GM04504 (cell line): ENCODE measurements around the gene MTFR1L.

Experiments used
- DNase-seq: peaks from one replicate; pipeline ENCODE4 v3.0.0-alpha.2; 2012; ENCODE audit warnings: low read depth

The MTFR1L gene

DNA sequence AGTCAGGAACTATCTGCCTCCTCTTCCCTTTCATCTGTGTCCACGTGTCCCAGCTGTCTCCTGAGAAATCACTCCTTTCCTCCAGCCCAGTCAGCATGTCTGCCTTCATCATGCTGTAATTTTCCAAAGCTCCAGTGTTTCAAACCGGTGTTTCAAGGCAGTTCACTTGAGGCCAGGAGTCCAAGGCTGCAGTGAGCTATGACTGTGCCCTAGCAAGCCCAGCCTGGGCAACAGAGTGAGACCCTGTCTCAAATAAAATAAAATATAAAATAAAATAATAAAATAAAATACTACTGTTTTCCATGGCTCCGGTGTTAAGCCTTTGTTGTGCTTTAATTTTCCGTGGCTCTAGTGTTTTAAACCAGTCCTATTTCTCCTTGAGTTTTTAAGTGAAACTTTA lies 27.6 kb upstream of the MTFR1L start:
- DNase-seq, result no peak

DNA sequence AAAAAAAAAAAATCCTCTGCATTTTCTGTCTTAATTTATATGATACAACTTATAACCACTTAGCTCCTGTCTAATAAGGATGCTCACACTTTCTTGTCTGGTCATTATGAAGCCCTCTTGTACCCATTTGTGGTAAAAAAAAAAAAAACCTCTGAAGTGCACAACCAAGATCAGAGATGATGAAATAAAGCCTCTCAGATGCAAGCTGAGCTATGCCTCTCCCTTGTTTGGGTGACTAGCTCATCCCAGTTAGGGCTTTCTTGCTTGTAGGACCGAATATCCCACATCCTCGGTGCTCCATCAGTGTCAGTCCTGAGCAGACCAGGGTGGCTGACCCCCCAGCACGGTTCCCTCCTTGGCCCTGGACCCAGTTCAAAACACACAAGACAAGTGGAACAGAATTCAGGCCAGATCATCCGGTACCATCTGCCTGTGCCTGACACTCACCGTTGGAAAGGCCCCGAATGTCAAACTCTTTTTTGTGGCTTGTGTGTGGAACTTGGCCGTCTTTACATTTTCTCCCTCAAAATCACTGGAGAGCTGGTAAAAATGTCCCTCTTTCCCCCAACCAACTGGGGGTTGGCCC lies 26.1 kb upstream of the MTFR1L start:
- DNase-seq, result no peak

DNA sequence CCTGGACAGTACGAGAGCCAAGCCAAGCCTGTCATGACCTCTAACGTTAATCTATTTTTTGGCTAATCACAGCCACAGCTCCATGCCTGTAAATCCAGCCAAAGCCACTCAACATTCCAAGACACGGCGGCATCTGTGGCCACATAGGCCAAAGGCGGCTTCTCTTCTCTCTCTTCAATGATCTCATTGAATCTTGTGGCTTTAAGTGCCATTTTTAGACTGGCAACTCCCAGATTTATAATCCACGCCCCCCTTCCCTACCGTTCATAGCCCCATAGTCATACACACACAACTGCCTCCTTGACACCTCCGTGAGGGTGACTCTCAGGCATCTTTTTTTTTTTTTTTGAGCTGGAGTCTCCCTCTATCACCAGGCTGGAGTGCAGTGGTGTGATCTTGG lies 25.4 kb upstream of the MTFR1L start:
- DNase-seq, result no peak

DNA sequence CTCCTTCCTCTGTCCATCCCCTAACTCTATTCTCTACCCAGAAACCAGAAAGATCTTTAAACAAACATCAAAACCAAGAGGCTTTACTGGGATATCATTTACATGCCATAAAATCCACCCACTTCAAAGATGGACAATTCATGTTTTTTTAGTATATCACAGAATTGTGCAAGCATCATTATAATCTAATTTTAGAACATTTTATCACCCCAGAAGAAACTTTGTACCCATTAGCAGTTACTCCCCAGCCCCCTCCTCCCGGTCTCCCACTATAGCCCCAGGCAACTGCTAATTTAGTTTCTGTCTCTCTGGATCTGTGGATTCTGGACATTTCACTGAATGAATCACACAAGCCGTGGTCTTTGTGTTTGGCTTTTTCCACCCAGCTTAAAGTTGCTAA lies 24.5 kb upstream of the MTFR1L start:
- DNase-seq, result no peak

DNA sequence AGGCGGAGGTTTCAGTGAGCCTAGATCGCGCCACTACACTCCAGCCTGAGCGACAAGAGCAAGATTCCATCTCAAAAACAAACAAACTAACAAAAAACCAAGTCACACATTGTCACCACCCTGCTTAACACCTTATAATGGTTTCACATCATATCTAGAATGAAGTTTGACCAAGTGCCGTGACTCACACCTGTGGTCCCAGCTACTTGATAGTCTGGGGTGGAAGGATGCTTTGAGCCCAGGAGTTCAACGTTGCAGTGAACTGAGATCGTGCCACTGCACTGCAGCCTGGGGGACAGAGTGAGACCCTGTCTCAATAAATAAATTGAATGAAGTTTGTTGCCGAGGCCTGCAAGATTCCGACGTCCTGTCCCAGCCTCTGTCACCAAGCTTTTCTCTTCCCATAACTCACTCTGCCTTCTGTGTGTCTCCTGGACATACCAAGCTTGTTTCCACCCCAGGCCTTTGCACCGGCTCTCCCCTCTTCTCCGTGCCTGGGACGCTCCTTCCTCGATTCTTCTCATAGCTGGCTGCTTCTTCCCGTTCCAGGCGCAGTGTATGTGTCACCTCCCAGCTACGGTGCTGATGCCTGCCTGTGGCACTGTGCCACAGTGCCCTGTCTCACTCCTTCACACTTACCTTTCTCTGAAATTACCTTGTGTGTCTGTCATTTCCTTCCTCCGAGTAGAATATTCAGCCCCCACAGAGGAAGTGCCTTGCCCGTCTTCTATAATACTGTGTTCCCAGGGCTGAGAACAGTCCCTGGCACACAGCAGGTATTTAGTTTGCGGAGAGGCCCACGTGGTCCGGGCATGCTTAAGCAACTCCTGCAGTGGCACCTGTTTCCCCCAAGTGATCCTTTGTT lies 23.6 kb upstream of the MTFR1L start:
- DNase-seq, result no peak

DNA sequence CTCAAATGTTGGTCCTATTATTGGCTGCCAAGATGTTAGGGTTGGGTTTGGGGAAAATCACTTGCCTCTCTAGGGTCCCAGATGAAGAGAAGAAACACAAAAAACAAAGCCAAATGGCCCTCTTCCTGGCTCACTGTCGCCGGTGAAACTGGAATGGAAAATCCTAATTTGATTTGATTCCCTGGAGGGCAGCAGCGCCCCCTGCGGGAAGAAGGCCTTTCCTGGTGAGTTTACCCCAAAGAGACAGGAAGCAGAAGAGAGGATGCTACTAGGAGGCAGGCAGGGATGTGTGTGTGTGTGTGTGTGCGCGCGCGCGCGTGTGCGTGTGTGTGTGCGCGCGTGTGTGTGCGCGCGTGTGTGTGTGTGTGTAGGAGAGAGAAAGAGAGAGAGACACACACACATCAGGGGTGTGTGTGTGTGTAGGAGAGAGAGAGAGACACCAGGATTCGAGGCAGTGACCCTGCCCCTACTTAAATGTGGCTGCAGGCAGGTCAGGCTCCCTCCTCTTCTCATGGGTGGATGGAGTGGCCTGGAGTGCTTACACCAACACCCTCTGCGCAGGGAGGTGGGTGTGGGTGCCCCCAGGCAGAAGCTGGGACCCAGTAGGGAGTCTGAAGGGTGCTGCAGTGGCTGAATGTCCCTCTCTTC lies 22.8 kb upstream of the MTFR1L start:
- peak; percentile 47 for DNase-seq

DNA sequence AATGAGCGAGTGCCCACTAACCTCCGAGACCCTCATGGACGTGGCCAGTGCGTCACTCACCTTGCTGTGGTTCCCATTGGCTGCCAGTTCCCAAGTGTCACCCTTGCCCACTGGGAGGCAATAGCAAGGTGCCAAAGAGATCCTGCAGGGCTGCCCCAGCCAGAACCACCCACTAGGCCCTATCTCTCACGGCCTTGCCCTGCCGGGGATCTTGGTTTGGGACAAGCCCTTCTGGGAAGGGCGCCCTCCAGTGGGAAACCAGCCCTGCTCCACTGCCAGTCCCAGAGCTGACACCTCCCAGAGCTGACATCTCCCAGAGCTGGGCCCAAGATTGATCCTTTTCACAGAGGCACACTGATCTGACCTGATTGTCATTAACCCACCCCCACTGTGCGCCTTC lies 21.8 kb upstream of the MTFR1L start:
- DNase-seq, result no peak

DNA sequence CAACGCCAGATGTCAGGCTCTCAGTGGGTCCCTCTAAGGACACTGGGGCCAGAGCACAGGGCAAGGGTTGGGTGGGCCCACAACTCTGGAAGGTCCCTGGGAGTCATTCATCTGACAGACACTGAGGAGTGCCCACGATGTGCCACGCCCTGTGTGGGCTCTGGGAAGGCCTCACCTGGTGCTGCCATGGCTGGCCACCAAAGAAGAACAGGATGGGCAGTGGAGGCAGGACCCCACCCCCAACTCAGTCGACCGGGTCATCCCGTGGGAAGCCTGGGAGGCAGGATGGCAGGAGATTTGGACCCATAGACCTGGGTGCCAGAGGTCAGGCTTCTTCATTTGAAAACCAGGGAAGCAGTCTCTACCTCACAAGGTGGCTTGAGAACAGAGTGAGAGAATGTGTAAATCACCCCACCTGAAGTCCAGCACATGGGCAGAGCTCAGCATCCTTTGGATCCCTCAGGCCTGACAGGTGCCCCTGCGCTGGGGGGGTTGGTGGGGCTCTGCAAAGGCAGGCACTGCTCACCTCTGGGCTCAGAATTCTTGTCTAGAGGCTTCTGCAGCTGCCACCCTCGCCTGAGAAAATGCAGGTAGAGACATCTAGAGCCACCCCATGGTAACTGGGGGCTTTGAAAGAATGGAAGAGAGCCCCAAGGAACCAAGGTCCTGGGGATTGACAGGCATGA lies 20.9 kb upstream of the MTFR1L start:
- DNase-seq, result no peak

DNA sequence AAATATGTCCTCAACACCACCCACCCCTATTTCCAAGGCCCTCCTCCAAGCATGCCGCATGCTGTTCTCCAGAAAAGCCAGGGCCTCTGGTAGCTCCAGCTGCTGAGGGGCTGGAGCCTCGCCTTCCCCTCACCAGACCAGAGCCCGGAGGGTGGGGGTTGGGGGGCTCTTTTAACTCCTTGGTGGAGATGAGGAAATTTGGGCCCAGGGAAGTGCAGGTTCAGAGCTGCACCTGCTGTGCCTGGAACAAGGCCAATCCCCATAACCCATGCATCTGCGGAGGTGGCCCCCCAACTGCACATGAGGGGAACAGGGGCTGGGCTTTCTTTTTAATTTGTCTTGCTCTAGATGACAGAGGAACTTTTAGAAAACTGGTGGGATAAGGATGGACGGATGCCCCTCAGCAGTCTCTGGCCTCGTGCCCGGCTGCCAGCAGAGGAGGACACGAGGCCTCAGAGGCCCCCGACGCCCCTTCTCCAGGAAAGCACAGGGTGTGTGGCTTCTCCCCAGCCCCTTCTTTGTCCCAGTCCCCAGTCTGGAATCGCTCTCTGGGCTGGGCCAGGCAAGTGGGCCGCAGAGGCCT lies 20.3 kb upstream of the MTFR1L start:
- DNase-seq, result no peak

DNA sequence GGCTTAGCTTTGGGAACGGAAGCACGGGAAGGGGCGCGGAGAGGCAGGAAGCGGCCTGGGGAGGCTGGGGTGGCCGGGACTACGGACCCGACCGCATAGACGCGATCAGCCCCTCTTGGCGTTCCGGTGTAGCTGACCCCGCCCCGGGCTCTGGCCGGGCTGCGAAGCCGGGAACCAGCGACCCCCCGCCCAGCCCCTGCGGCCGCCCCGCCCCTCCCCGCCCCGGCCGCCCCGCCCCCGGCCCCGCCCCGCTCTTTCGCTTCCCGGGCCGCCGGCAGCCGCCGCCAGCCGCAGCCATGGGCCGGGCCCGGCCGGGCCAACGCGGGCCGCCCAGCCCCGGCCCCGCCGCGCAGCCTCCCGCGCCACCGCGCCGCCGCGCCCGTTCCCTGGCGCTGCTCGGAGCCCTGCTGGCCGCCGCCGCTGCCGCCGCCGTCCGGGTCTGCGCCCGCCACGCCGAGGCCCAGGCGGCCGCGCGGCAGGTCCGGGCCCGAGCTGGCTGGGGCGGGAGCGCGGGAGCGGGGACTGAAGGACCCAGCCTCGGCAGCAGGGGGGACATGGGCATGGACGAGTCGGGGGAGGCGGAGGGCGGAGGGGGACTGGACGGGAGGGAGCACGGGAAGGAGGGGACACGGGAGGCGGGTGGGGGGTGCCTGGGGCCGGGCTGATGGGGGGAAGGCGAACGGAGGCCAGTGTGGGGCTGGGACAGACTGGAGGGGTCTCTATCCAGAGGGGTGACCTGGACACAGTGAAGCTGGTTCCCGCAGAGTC lies 19.6 kb upstream of the MTFR1L start, which contains the start of gene SELENON:
SELENON (plus strand) TSS at position 259 of the 768 bp plus-strand sequence; CDS start at position 297, 38 bp downstream.
- no peak for DNase-seq

DNA sequence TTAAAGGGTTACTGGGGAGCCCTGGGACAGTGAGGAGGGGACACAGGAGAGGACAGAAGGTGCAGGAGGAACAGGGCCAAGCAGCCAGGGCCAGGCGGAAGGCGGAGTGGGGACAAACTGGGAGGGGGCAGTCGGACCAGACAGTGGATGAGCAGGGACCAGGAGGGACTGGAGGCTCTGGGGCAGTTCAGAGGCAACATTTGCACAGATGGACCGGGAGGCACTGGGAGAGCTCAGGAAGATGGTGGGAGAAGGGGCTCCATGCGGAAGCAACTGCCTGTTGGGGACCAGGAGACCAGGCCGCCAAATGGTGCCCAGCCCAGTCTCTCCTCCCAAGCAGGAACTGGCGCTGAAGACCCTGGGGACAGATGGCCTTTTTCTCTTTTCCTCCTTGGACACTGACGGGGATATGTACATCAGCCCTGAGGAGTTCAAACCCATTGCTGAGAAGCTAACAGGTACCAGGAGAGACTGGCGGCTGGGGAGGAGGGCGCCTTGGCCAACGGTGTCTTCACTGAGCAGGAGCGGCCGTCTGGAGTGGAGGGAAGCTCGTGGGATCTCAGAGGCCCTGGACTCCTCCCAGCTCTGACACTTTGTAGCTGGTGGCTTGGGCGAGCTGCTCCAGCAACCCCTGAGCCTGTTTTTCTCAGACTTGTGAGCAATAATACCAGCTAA lies 18.9 kb upstream of the MTFR1L start:
- DNase-seq, result no peak

DNA sequence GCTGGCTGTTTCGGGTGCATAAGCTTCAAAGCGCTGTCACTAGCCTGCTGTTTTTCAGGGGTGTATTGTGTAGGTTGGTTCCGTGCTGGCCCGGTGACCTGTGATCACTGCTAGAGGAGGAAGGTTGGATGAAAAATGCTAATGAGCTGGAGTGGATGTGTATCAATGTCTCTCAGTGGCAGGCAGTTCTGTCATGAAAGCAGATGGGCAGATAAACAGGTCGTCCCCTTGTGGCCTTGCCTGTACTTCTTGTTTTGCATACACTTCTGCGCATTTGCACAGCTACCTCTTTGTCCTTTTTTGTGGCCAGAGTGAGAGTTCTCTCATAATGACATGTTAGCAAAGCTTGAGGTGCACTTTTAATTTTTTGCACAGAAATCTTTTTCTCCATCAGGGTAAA lies 16.8 kb upstream of the MTFR1L start:
- no peak for DNase-seq

DNA sequence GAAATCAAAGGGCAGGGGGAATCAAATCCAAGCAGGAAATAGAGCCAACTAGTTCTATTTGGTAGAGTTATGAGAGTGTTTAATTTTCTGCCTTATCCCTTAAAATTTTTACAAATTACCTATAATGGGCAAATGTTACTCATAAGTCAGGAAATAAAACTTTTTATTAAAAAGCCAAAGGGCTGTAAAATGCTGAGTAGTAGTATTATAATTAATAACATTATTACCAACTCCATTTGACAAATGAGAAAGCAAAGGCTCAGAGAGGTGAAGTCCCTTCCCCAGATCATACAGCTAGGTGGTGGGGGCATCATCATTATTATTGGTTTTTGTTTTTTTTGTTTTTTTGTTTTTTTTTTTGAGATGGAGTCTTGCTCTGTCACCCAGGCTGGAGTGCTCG lies 16.4 kb upstream of the MTFR1L start:
- no peak for DNase-seq

DNA sequence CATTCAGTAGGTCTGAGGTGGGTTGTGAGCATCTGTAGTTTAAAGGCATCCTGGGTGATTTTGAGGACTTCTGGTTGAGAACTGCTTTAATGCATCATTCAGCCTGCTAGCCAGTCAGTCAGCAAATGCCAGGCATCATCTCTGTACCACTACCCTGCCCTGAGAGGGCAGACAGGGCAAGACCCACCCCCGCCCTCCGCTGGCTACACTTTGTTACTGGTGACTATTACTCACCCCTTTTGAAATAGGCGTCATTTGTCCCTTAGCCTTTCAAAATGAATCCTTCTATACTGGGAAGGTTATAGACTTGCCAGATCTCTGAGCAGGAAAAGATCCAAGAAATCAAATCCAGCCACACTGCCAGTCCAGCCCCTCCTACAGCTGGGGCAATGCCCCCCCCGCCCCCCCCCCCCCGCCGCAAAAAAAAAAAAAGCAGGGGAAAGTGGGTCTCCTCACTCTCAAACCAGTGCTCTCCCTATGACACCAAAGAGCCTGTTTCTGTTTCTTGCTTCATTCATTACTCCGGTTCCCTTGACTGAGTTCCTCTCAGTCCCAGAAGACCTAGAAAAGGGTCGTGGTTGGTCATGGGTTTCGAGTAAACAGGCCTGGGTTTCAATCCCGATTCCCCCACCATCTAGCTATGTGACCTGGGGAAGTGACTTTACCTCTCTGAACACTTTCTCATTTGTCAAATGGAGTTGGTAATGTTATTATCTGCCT lies 15.3 kb upstream of the MTFR1L start:
- no peak for DNase-seq

DNA sequence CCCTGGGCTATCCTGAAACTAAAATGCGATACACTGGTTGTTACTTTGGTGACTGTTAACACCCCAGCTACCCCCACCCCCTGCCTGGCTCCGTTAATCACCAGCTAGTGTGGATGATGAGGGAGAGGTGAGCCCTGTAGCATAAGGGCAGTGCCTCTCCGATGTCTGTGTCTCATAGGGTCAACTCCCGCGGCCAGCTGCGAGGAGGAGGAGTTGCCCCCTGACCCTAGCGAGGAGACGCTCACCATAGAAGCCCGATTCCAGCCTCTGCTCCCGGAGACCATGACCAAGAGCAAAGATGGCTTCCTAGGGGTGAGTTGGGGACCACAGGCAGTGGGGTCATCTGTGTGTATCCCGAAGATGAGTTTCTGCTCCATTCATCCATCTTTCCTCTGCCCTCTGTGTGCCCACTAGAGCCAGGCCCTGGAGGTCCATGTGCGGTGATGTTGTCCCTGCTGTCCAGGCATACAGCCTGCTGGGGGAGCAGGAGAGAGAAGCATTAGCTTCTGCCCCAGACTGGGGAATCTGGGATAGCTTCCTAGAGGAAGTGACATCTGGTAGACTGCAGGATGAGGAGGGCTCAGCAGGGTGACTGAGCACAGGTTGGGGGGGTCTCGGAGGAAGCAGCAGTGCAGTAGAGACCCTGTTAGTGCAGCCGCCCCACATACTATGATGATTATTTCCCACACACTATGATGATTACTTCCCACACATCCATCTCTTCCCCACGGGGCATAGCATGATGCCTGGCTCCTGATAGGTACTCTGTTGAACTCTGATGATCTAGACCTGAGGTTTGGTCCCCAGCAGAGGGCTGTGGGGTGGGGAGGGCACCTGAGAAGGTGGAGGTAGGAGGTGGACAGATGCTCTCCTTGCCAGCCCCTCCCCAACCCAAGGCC lies 14.5 kb upstream of the MTFR1L start:
- DNase-seq, result no peak

DNA sequence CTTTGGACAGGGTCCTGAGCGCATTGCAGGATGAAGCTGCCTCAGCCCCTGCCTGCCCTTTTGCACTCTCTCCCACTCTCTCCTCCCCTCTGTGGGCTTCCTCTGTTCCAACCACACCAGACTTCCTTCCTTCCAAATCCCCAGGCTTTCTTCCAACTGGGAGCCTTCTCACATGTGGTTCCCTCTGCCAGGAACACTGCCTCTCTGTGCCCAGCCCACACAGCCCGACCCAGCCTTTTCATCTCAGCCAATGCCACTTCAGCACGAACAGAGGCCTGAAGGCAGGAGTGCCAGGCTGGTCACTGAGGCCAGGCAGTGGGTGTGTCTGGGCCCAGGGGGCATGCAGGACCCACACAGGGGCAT lies 13.9 kb upstream of the MTFR1L start:
- no peak for DNase-seq

DNA sequence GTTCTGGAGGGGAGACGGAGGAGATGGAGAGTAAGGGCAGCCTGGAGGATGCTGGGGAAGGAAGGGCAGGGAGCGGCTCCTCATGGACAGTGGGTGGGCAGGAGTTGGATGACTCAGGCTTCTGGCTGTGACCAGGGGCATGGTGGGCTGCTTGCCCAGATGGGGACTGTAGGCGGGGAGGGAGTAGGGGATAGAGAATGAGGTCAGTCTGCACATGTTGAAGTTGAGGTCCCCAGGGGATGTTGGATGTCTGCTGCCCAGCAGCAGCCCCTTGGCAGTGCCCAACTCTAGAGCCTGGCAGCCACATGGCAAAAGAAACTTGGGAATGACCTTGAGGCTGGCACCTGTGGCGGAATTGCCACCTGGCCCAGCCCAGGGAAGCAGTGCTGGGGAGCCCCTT lies 13.3 kb upstream of the MTFR1L start:
- no peak for DNase-seq

DNA sequence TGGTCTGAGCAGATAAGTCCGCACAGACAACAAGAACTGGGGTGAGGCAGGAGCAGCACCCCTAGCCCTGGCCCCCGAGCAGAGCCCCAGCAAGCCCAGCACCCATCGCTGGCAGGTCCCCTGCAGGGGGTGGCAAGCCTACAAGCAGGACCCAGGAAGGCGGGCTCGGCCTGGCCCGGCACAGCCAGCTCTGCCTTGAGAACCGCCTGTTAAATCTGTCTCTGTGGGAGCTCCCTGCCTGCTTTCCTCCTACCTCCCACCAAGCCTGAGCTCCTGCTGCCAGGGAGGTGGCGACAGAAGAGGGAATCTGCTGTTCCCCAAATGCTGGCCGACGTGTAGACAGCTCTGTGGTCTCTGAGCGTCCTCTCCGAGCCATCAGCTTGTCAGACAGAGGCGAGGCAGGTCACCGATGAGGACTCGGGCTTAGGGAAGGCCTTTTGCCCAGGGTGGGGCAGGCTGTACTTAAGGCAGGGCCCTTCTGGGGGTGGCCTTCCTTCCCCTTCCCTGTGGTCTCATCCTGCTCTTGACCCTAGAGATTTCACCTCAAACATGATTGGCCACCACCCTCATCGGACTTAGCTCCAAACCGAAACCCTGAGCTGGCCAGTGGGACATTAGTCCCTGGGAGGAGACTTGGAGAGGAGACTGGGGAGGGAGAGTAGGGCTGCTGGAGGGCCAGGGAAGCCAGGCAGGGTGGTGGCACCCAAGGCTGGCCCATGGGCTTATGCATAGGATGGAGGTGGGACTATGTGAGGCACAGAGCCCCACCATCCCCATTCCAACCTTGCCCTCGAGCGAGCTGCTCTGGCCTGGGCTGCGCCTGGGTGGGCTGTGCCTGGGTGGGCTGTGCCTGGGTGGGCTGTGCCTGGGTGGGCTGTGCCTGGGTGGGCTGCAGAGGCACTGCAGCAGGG lies 12.0 kb upstream of the MTFR1L start:
- no peak for DNase-seq
